ENCODE measurements around the gene MOCS1. TPM values are rescaled to one million over a fixed set of nuclear protein-coding genes. Genes with fewer than 3 reads are reported as not detected.

MOCS1 gene
- polyA plus RNA-seq, 1 of the 3 experiments (the other 2 are of a cell fraction), result 4.2 TPM

DNA sequence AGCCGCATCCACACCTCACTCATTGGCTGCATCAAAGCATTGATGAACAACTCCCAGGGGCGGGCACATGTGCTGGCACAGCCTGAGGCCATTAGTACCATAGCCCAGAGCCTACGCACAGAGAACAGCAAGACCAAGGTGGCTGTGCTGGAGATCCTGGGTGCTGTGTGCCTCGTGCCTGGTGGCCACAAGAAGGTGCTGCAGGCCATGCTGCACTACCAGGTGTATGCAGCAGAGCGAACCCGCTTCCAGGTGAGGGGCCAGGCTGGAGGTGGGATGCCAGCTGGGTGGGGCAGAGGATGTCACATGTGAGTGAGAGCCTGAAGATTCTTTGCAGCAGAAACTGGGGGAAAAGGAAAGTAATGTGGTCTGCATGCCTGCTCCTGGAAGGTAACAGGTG is 66.7 kb downstream of the MOCS1 start (continued):
- TF ChIP-seq, protein P1, sequence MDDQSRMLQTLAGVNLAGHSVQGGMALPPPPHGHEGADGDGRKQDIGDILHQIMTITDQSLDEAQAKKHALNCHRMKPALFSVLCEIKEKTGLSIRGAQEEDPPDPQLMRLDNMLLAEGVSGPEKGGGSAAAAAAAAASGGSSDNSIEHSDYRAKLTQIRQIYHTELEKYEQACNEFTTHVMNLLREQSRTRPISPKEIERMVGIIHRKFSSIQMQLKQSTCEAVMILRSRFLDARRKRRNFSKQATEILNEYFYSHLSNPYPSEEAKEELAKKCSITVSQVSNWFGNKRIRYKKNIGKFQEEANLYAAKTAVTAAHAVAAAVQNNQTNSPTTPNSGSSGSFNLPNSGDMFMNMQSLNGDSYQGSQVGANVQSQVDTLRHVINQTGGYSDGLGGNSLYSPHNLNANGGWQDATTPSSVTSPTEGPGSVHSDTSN (IDR thresholded peaks at IDR 0.05), result no peak
- no peak for TF ChIP-seq RAD21 (IDR thresholded peaks at IDR 0.05; ENCODE audit: low read length)

DNA sequence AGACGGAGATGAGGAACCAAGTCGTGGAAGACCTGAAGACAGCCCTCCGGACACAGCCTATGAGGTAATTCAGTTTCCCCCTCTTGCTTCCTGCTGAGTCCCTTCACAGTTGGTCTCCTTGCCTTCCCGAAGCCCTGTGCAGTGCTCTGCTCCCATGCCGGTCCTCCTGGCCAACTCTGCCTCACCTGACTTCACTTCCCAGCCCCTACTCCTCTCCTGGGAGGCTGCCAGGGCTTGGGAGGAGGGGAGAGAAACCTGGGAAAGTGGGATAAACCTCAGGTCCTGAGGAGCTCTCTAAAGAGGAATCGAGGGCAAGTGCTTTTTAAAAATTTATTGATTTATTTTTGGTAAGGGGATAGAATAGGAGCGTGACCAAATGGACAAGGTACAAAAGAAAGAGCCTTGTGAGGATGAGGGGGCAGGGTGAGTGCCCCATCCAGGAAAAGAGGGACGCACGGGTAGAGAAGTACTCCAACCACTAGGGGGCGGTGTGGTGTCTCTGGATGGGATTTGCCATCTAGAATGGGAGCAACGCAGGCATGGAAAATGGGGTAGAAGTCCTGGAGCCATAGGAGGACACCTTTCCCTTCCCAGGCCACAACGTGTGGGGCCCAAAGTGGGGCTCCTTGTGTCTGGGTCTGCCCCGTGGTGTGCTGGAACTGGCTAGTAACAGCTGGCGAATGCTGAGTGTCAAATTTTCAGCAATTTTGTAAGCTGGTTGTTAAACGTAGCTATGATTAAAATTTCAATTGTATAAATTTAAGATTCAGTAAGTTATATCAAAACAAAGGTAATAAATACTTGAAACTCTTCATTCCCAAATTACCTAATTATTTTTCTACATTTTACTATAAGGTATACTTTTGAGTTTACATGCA is 69.0 kb downstream of the MOCS1 start:
- WGBS (ENCODE audit: low lambda C conversion rate), result 37% methylated on average over 15 of the region's 15 CpGs
- Histone ChIP-seq H3K9me3 (no peaks in the 10 kb centered on the region), H3K9me2 (no peaks in the 10 kb centered on the region), H3K9ac (no peak overlapping the region), H3F3A (replicated peaks; ENCODE audit: insufficient read depth) (no peaks in the 10 kb centered on the region), H2AFZ (ENCODE audit: low read depth) (no peak overlapping the region), H3K4me3 (ENCODE audit: low read depth in 2 of 2, low read length in 1 of 2) (peak overlapping the region in 1 of 2 experiments; percentile 29; a peak in 1 of 4 replicates), H3K4me2 (no peak overlapping the region), H3K79me2 (ENCODE audit: insufficient read depth) (no peaks in the 10 kb centered on the region), H3K36me3 (replicated peaks in 1 of 2; ENCODE audit: control insufficient read depth in 1 of 2, insufficient read depth in 2 of 2, low read length in 1 of 2) (no peaks in the 10 kb centered on the region), H3K27me3 (ENCODE audit: insufficient read depth) (no peaks in the 10 kb centered on the region), H4K20me1 (ENCODE audit: insufficient read depth) (no peaks in the 10 kb centered on the region), H3K27ac (ENCODE audit: low read depth in 2 of 2, low read length in 1 of 2) (no peak overlapping the region), H3K4me1 (ENCODE audit: control insufficient read depth in 1 of 2, insufficient read depth in 2 of 2, low read depth in 1 of 2, low read length in 1 of 2) (no peaks in the 10 kb centered on the region)
- CTCF ChIA-PET, result interaction anchor here (0.6 to 3.3 kb wide), 28 partner anchors 8 to 525 kb away, joined by 3 to 22 read pairs (median 3); partner anchors contain the start of gene DAAM2
- peak; percentile 65 for DNase-seq
- TF ChIP-seq MAX (IDR thresholded peaks at IDR 0.05; ENCODE audit: low read depth) (no peak), SMC3 (IDR thresholded peaks at IDR 0.05; ENCODE audit: low read depth, low read length) (peak; percentile 65), RAD21 (IDR thresholded peaks at IDR 0.05; ENCODE audit: low read length) (peak; percentile 58), POLR2AphosphoS5 (IDR thresholded peaks at IDR 0.05; ENCODE audit: low read depth, low read length) (no peak), NFIC (IDR thresholded peaks at IDR 0.05; ENCODE audit: borderline replicate concordance) (no peak), YY1 (IDR thresholded peaks at IDR 0.05; ENCODE audit: low read depth) (no peak), EP300 (IDR thresholded peaks at IDR 0.05; ENCODE audit: borderline replicate concordance in 1 of 2, low read depth in 1 of 2, low read length in 1 of 2) (no peak), TAF1 (IDR thresholded peaks at IDR 0.05; ENCODE audit: borderline replicate concordance, low read depth, low read length) (no peak), ELF1 (IDR thresholded peaks at IDR 0.05) (no peak), MEF2A (IDR thresholded peaks at IDR 0.05; ENCODE audit: borderline replicate concordance, low read depth) (no peak)
- TF ChIP-seq, protein P1 (IDR thresholded peaks at IDR 0.05), result no peak
- TF ChIP-seq, protein P2, sequence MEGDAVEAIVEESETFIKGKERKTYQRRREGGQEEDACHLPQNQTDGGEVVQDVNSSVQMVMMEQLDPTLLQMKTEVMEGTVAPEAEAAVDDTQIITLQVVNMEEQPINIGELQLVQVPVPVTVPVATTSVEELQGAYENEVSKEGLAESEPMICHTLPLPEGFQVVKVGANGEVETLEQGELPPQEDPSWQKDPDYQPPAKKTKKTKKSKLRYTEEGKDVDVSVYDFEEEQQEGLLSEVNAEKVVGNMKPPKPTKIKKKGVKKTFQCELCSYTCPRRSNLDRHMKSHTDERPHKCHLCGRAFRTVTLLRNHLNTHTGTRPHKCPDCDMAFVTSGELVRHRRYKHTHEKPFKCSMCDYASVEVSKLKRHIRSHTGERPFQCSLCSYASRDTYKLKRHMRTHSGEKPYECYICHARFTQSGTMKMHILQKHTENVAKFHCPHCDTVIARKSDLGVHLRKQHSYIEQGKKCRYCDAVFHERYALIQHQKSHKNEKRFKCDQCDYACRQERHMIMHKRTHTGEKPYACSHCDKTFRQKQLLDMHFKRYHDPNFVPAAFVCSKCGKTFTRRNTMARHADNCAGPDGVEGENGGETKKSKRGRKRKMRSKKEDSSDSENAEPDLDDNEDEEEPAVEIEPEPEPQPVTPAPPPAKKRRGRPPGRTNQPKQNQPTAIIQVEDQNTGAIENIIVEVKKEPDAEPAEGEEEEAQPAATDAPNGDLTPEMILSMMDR (IDR thresholded peaks at IDR 0.05), result peak; percentile 84
- POLR2A ChIA-PET, result no interaction called here

Data from SK-N-SH (cell line).